Activated CD8-positive, alpha-beta memory T cell treated with anti-CD3 and anti-CD28 coated beads, Interleukin-2, amount 10 ng/mL, durations not matched to agents 7 days and 5 days (primary cell): ENCODE data around the gene URB1. TPM values are rescaled to one million over a fixed set of nuclear protein-coding genes. Genes with fewer than 3 reads are reported as not detected.

ENCODE experiments used
- total RNA-seq, 2 experiments: library from RNA; stranded (reverse); gene quantifications; one replicate each; pipeline ENCODE4 v1.2.3, GENCODE V29; 2021

Gene URB1
- total RNA-seq, 2 experiments from 2014 or later, result 17.5 to 28.3 TPM

Other genes with a start within 250 kb of the URB1 start
- 10 to 100 TPM; 29.3 to 30.1 TPM for gene MIS18A, start 114.0 kb downstream of the URB1 start, total RNA-seq
- gene MRAP, start 94.2 kb downstream of the URB1 start, total RNA-seq, result not detected
- 1 to 10 TPM; 4.5 to 7.6 TPM for gene EVA1C, start 19.7 kb upstream of the URB1 start, total RNA-seq
- gene TCP10L, start 192.5 kb upstream of the URB1 start, total RNA-seq, result not detected
- gene CFAP298, start 219.4 kb upstream of the URB1 start, total RNA-seq, result 10 to 100 TPM; 40.1 to 40.4 TPM